ENCODE results near the gene NDUFAB1. TPM values are rescaled to one million over a fixed set of nuclear protein-coding genes. Genes with fewer than 3 reads are reported as not detected.

NDUFAB1 gene
- 140 and 167 TPM in 2 replicates for total RNA-seq

GRCh38 chr16:23595951-23596720 lies at the start of gene NDUFAB1:
NDUFAB1 (minus strand) TSS chr16:23596316; CDS start chr16:23596290, 26 bp downstream.

GRCh38 chr16:23640931-23641765 lies 45.0 kb upstream of the NDUFAB1 start, which contains the start of the genes DCTN5 and PALB2:
DCTN5 (plus strand) TSS chr16:23641466; CDS start chr16:23641543, 77 bp downstream.
PALB2 (minus strand) TSS chr16:23641310; CDS start chr16:23641157, 153 bp downstream.

GRCh38 chr16:23556881-23557778 lies 39.0 kb downstream of the NDUFAB1 start, which contains the start of the genes EARS2 and UBFD1:
EARS2 (minus strand) TSS chr16:23557350; CDS start chr16:23557343, 7 bp downstream.
UBFD1 (plus strand) TSS chr16:23557727; CDS start chr16:23557743, 16 bp downstream.

Other genes starting within 250 kb of the NDUFAB1 start
- gene COG7, start 143.1 kb downstream of the NDUFAB1 start, total RNA-seq: 16.2 and 17.6 TPM in 2 replicates
- gene GGA2, start 85.8 kb downstream of the NDUFAB1 start, total RNA-seq: 45.5 and 56.6 TPM in 2 replicates
- gene EARS2, start 39.0 kb downstream of the NDUFAB1 start, total RNA-seq: 19.1 and 19.5 TPM in 2 replicates
- gene UBFD1, start 38.6 kb downstream of the NDUFAB1 start, total RNA-seq: 56.4 and 99.2 TPM in 2 replicates
- 18.5 and 25.0 TPM in 2 replicates for gene PALB2, start 45.0 kb upstream of the NDUFAB1 start, total RNA-seq
- gene DCTN5, start 45.1 kb upstream of the NDUFAB1 start, total RNA-seq: 68.1 and 71.5 TPM in 2 replicates
- gene PLK1, start 82.6 kb upstream of the NDUFAB1 start, total RNA-seq: 44.0 and 82.6 TPM in 2 replicates
- not detected in 2 replicates for gene ERN2, start 116.9 kb upstream of the NDUFAB1 start, total RNA-seq
- not detected in 2 replicates for gene CHP2, start 158.7 kb upstream of the NDUFAB1 start, total RNA-seq
- under 0.01 and 0.14 TPM in 2 replicates for gene PRKCB, start 239.7 kb upstream of the NDUFAB1 start, total RNA-seq

Data from thoracic aorta endothelial cell (primary cell).